Measurements from ENCODE around the gene TAOK2. TPM values are rescaled to one million over a fixed set of nuclear protein-coding genes. Genes with fewer than 3 reads are reported as not detected.

TAOK2 gene
- total and polyA plus RNA-seq, 2 of the 13 experiments (the other 11 are each of a cell fraction or from before 2014, with no cell fraction given), result 17.4 to 43.2 TPM

DNA sequence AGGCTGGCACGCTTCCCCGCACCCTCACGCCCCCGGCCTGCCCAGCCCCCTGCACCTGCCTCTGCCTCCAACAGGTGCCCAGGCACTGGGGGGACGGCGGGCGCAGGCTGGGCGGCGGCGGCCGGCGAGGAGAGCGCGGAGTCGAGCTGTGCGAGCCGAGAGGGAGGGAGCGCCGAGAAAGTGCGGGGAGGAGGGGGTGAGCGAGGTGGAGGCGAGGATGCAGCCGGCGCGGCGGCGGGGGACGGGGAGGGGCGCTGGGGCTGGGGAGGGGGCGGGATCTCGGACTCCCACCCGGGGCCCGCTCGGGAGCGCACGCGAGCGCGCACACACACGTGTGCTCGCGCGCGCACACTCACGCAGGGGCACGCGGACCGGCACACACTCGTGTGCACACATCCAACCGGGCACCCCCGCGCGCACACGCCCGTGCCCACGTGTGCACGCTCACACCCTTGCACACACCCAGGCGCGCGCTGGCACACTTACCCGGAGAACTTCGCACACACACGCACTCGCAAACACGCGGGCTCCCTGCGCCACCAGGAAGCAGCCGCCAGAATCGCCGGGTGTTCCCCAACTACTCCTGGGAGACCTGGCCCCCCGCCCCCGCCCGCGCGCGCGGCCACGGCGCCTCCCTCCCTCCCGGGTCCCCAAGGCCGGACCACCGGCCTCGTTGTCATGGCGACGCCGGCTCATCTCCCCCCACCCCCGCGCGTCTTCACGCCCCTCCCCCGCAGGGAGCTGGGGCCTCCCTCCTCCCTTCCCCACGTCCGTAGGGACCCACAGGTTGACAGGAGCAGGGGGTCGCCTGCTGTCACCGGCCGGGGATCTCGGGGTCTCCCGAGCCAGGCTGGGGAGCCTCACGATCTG lies 37.4 kb downstream of the TAOK2 start, which contains the start of gene DOC2A (continued):
- TF ChIP-seq, protein P1, sequence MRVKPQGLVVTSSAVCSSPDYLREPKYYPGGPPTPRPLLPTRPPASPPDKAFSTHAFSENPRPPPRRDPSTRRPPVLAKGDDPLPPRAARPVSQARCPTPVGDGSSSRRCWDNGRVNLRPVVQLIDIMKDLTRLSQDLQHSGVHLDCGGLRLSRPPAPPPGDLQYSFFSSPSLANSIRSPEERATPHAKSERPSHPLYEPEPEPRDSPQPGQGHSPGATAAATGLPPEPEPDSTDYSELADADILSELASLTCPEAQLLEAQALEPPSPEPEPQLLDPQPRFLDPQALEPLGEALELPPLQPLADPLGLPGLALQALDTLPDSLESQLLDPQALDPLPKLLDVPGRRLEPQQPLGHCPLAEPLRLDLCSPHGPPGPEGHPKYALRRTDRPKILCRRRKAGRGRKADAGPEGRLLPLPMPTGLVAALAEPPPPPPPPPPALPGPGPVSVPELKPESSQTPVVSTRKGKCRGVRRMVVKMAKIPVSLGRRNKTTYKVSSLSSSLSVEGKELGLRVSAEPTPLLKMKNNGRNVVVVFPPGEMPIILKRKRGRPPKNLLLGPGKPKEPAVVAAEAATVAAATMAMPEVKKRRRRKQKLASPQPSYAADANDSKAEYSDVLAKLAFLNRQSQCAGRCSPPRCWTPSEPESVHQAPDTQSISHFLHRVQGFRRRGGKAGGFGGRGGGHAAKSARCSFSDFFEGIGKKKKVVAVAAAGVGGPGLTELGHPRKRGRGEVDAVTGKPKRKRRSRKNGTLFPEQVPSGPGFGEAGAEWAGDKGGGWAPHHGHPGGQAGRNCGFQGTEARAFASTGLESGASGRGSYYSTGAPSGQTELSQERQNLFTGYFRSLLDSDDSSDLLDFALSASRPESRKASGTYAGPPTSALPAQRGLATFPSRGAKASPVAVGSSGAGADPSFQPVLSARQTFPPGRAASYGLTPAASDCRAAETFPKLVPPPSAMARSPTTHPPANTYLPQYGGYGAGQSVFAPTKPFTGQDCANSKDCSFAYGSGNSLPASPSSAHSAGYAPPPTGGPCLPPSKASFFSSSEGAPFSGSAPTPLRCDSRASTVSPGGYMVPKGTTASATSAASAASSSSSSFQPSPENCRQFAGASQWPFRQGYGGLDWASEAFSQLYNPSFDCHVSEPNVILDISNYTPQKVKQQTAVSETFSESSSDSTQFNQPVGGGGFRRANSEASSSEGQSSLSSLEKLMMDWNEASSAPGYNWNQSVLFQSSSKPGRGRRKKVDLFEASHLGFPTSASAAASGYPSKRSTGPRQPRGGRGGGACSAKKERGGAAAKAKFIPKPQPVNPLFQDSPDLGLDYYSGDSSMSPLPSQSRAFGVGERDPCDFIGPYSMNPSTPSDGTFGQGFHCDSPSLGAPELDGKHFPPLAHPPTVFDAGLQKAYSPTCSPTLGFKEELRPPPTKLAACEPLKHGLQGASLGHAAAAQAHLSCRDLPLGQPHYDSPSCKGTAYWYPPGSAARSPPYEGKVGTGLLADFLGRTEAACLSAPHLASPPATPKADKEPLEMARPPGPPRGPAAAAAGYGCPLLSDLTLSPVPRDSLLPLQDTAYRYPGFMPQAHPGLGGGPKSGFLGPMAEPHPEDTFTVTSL (CRISPR knock-in tag; IDR thresholded peaks at IDR 0.05; ENCODE audit: borderline replicate concordance), result no peak
- TF ChIP-seq ZNF839 (CRISPR knock-in tag; IDR thresholded peaks at IDR 0.05; ENCODE audit: borderline replicate concordance) (no peak), ZNF124 (CRISPR knock-in tag; IDR thresholded peaks at IDR 0.05) (no peak), TMF1 (CRISPR knock-in tag; IDR thresholded peaks at IDR 0.05; ENCODE audit: low read depth) (no peak), SP1 (IDR thresholded peaks at IDR 0.05) (no peak), SP1 (CRISPR knock-in tag; IDR thresholded peaks at IDR 0.05) (no peak), YY1 (IDR thresholded peaks at IDR 0.05; ENCODE audit: insufficient read depth, insufficient replicate concordance, low read depth, low read length) (no peak), KDM6A (CRISPR knock-in tag; IDR thresholded peaks at IDR 0.05; ENCODE audit: low read depth) (no peak), ZNF234 (CRISPR knock-in tag; conservative IDR thresholded peaks at IDR 0.05) (no peak), HIVEP1 (CRISPR knock-in tag; IDR thresholded peaks at IDR 0.05) (0 out of 2 replicates have a peak, but pooled peaks have one; percentile 21), ZFYVE20 (CRISPR knock-in tag; IDR thresholded peaks at IDR 0.05; ENCODE audit: borderline replicate concordance, low read depth) (no peak), ZNF333 (CRISPR knock-in tag; IDR thresholded peaks at IDR 0.05; ENCODE audit: borderline replicate concordance) (0 out of 2 replicates have a peak, but pooled peaks have one; percentile 64)
- TF ChIP-seq, protein P2, sequence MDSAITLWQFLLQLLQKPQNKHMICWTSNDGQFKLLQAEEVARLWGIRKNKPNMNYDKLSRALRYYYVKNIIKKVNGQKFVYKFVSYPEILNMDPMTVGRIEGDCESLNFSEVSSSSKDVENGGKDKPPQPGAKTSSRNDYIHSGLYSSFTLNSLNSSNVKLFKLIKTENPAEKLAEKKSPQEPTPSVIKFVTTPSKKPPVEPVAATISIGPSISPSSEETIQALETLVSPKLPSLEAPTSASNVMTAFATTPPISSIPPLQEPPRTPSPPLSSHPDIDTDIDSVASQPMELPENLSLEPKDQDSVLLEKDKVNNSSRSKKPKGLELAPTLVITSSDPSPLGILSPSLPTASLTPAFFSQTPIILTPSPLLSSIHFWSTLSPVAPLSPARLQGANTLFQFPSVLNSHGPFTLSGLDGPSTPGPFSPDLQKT (CRISPR knock-in tag; IDR thresholded peaks at IDR 0.05; ENCODE audit: borderline replicate concordance), result no peak
- TF ChIP-seq, protein P3, sequence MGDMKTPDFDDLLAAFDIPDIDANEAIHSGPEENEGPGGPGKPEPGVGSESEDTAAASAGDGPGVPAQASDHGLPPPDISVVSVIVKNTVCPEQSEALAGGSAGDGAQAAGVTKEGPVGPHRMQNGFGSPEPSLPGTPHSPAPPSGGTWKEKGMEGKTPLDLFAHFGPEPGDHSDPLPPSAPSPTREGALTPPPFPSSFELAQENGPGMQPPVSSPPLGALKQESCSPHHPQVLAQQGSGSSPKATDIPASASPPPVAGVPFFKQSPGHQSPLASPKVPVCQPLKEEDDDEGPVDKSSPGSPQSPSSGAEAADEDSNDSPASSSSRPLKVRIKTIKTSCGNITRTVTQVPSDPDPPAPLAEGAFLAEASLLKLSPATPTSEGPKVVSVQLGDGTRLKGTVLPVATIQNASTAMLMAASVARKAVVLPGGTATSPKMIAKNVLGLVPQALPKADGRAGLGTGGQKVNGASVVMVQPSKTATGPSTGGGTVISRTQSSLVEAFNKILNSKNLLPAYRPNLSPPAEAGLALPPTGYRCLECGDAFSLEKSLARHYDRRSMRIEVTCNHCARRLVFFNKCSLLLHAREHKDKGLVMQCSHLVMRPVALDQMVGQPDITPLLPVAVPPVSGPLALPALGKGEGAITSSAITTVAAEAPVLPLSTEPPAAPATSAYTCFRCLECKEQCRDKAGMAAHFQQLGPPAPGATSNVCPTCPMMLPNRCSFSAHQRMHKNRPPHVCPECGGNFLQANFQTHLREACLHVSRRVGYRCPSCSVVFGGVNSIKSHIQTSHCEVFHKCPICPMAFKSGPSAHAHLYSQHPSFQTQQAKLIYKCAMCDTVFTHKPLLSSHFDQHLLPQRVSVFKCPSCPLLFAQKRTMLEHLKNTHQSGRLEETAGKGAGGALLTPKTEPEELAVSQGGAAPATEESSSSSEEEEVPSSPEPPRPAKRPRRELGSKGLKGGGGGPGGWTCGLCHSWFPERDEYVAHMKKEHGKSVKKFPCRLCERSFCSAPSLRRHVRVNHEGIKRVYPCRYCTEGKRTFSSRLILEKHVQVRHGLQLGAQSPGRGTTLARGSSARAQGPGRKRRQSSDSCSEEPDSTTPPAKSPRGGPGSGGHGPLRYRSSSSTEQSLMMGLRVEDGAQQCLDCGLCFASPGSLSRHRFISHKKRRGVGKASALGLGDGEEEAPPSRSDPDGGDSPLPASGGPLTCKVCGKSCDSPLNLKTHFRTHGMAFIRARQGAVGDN (CRISPR knock-in tag; IDR thresholded peaks at IDR 0.05), result peak; percentile 32; the same call in 1 of the 2 replicates
- TF ChIP-seq, protein P4, sequence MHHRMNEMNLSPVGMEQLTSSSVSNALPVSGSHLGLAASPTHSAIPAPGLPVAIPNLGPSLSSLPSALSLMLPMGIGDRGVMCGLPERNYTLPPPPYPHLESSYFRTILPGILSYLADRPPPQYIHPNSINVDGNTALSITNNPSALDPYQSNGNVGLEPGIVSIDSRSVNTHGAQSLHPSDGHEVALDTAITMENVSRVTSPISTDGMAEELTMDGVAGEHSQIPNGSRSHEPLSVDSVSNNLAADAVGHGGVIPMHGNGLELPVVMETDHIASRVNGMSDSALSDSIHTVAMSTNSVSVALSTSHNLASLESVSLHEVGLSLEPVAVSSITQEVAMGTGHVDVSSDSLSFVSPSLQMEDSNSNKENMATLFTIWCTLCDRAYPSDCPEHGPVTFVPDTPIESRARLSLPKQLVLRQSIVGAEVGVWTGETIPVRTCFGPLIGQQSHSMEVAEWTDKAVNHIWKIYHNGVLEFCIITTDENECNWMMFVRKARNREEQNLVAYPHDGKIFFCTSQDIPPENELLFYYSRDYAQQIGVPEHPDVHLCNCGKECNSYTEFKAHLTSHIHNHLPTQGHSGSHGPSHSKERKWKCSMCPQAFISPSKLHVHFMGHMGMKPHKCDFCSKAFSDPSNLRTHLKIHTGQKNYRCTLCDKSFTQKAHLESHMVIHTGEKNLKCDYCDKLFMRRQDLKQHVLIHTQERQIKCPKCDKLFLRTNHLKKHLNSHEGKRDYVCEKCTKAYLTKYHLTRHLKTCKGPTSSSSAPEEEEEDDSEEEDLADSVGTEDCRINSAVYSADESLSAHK (CRISPR knock-in tag; IDR thresholded peaks at IDR 0.05; ENCODE audit: borderline replicate concordance), result no peak

All from HepG2 (cell line).